ENCODE measurements around the gene TPPP3. TPM values are rescaled to one million over a fixed set of nuclear protein-coding genes. Genes with fewer than 3 reads are reported as not detected.

Gene TPPP3
- total RNA-seq, 1 donor from 2014 or later: 29.7 TPM

- no peaks in the 10 kb centered on the region for H3K36me3 ChIP-seq
- no peak for ATAC-seq
- H3K9me3 ChIP-seq: no peaks in the 10 kb centered on the region
- intact Hi-C loops (cut with DNase I): loop anchor here (10.0 kb wide), 1 partner anchor 116 kb away; the partner anchor contains the start of gene PLEKHG4
- peaks cover 28% of the 10 kb centered on the region for H3K4me1 ChIP-seq
- TF ChIP-seq CTCF (IDR thresholded peaks at IDR 0.05): no peak
- H3K4me3 ChIP-seq: no peak overlapping the region
- no peak overlapping the region for H3K27ac ChIP-seq
- no peaks in the 10 kb centered on the region for H3K27me3 ChIP-seq
- DNase-seq: peak; percentile 43
Observed at GRCh38 chr16:67390816-67391423, 2.4 kb downstream of the TPPP3 start.

DNA sequence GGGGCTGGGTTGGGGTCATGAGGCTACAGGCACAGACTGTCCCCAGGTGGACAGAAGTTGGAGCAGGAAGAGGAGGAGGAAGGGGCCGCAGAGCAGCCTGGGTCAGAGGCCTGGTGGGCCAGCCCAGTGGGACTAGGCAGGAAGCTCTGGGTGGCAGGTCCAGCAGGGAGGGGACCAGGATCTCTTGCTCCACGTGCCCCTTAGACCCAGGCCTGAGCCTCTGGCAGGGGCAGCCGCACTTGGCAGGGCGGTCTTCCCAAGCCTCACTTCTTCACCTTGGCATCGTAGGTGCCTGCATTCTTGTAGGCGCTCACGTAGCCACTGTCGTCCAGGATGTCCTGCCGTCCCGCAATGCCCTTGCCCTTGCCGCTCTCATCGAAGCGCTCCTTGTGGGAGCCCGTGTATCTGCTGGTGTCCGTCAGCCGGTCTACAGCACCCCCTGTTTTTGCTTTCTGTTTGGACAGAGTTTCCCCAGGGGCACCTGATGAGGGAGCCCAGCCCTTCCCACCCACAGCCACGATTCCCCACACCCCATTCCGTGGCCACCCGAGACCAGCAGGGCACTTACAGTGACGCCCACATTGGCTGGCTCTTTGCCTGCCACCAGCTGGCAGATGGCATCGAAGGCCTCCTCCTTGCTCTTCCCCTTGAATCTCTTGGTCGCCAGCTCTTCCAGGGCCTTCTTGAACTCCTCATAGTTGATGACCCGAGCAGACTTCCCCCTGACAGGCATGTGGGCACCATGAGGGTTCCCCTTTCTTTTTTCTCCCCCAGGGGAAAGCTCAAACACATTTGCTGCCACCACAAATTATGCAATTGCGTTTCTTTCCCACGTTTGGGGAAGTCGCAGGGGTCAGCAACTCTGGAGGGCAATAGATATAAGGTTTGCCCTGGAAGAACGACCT, 3.1 kb downstream of the TPPP3 start:
- no peaks in the 10 kb centered on the region for H3K36me3 ChIP-seq
- TF ChIP-seq CTCF (IDR thresholded peaks at IDR 0.05): no peak
- H3K4me3 ChIP-seq: no peak overlapping the region
- no peaks in the 10 kb centered on the region for H3K27me3 ChIP-seq
- peak; percentile 80 for DNase-seq
- no peaks in the 10 kb centered on the region for H3K9me3 ChIP-seq
- H3K4me1 ChIP-seq: peaks cover 26% of the 10 kb centered on the region
- H3K27ac ChIP-seq: no peak overlapping the region
- ATAC-seq: peak; percentile 68
- intact Hi-C loops (cut with DNase I): loop anchor here (10.0 kb wide), 1 partner anchor 115 kb away; the partner anchor contains the start of gene PLEKHG4

GRCh38 chr16:67388591-67388990, 4.7 kb downstream of the TPPP3 start:
- no peaks in the 10 kb centered on the region for H3K9me3 ChIP-seq
- DNase-seq (peak; percentile 36), ATAC-seq (no peak)
- H3K27ac ChIP-seq: no peak overlapping the region
- no peaks in the 10 kb centered on the region for H3K36me3 ChIP-seq
- intact Hi-C loops (cut with DNase I): no loop called here
- TF ChIP-seq CTCF (IDR thresholded peaks at IDR 0.05): no peak
- H3K4me3 ChIP-seq: no peak overlapping the region
- H3K27me3 ChIP-seq: no peaks in the 10 kb centered on the region
- peaks cover 20% of the 10 kb centered on the region for H3K4me1 ChIP-seq

- Histone ChIP-seq H3K27ac (no peak overlapping the region), H3K9me3 (no peaks in the 10 kb centered on the region), H3K4me1 (peaks cover 16% of the 10 kb centered on the region), H3K4me3 (no peak overlapping the region), H3K27me3 (no peaks in the 10 kb centered on the region), H3K36me3 (no peaks in the 10 kb centered on the region)
- TF ChIP-seq CTCF (IDR thresholded peaks at IDR 0.05): no peak
- intact Hi-C loops (cut with DNase I): no loop called here
- peak; percentile 45 for DNase-seq
- ATAC-seq: no peak
Observed at GRCh38 chr16:67388191-67388590, 5.1 kb downstream of the TPPP3 start.

DNA sequence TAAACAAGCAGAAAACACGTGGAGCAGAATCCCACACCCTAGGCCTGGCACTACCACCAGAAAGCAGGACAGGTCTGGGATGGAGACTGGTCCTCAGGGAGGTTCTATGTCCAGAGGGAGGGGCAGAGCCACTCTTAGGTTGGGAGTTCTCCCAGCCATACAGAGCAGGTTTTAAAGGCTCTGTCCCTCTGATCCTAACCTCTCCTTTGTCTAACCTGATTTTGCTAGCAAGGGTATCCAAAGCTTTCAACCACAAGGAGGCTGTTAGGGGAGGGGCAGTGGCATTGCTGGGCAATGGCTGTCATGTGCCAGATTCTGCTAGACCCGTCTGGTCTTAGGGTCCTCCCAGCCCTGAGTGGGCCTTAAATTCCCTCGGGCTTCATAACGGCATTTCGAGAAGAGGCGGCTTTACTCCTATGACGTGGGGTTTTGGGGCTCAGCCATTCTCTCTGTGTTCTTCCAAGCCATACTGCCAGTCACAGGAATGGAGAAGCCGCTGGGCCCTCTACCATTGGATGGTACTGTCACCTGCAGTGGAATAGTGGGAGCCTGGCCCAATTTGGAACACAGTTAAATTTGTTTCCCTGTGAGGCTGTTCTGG, 5.7 kb downstream of the TPPP3 start:
- DNase-seq: peak; percentile 20

More for the DNA sequence above, 5.7 kb downstream of the TPPP3 start:
- no peaks in the 10 kb centered on the region for H3K27me3 ChIP-seq
- intact Hi-C loops (cut with DNase I): no loop called here
- H3K9me3 ChIP-seq: no peaks in the 10 kb centered on the region
- no peak for ATAC-seq
- H3K36me3 ChIP-seq: no peaks in the 10 kb centered on the region
- no peak overlapping the region for H3K27ac ChIP-seq
- TF ChIP-seq CTCF (IDR thresholded peaks at IDR 0.05): no peak
- peaks cover 11% of the 10 kb centered on the region for H3K4me1 ChIP-seq
- H3K4me3 ChIP-seq: no peak overlapping the region
